GM23338 (cell line): ENCODE results near the gene MLXIPL. TPM values are rescaled to one million over a fixed set of nuclear protein-coding genes. Genes with fewer than 3 reads are reported as not detected.

ENCODE experiments used
- ATAC-seq: fragments of 200-7000 bp; cut with Tn5 transposase; 3 replicates; pipeline ENCODE4 v1.9.1; 2020
- DNase-seq: peaks from one replicate; pipeline ENCODE4 v3.0.0-alpha.2; 2015; ENCODE audit warnings: low spot score
- H2AFZ ChIP-seq: fragments of 200-600 bp; sonication (generic); 2 replicates; pipeline ENCODE4 v1.8.0; 2016; ENCODE audit warnings: antibody characterized with exemption, mild to moderate bottlenecking, moderate library complexity
- H3F3A ChIP-seq: fragments of 200-600 bp; sonication (generic); replicated peaks from 2 replicates; pipeline ENCODE4 v1.8.0; 2017; ENCODE audit warnings: antibody characterized with exemption, mixed run types, low read depth
- H3K27ac ChIP-seq: fragments of 200-600 bp; sonication (generic); 2 replicates; pipeline ENCODE4 v1.6.1; 2016; ENCODE audit warnings: low read depth
- H3K27me3 ChIP-seq: fragments of 200-600 bp; sonication (generic); 2 replicates; pipeline ENCODE4 v1.8.0; 2016; ENCODE audit warnings: mild to moderate bottlenecking, mixed run types, moderate library complexity; ENCODE audit not compliant: insufficient read depth
- H3K36me3 ChIP-seq: fragments of 200-600 bp; sonication (generic); 2 replicates; pipeline ENCODE4 v1.8.0; 2016; ENCODE audit warnings: mild to moderate bottlenecking; ENCODE audit not compliant: insufficient read depth
- H3K4me1 ChIP-seq: fragments of 200-600 bp; sonication (generic); 2 replicates; pipeline ENCODE4 v1.8.0; 2016; ENCODE audit warnings: mild to moderate bottlenecking, moderate library complexity; ENCODE audit not compliant: insufficient read depth
- H3K4me2 ChIP-seq: fragments of 200-600 bp; sonication (generic); 2 replicates; pipeline ENCODE4 v1.7.1; 2017; ENCODE audit warnings: mixed run types
- H3K4me3 ChIP-seq: fragments of 200-600 bp; sonication (generic); 2 replicates; pipeline ENCODE4 v1.6.1; 2016; ENCODE audit warnings: mixed run types
- H3K79me2 ChIP-seq: fragments of 200-600 bp; sonication (generic); replicated peaks from 2 replicates; pipeline ENCODE4 v1.8.0; 2017; ENCODE audit warnings: mild to moderate bottlenecking; ENCODE audit not compliant: insufficient read depth
- H3K9me2 ChIP-seq: fragments of 200-600 bp; sonication (generic); 2 replicates; pipeline ENCODE4 v1.8.0; 2017; ENCODE audit not compliant: insufficient read depth
- H4K20me1 ChIP-seq: fragments of 200-600 bp; sonication (generic); replicated peaks from 2 replicates; pipeline ENCODE4 v1.8.0; 2017; ENCODE audit warnings: mild to moderate bottlenecking; ENCODE audit not compliant: insufficient read depth
- H3K27ac Mint-ChIP-seq: 2 replicates; pipeline ENCODE4 v1.8.0; 2020; ENCODE audit warnings: inconsistent platforms, mild to moderate bottlenecking, moderate library complexity, mixed read lengths
- H3K27me3 Mint-ChIP-seq: 3 replicates; pipeline ENCODE4 v1.8.0; 2022; ENCODE audit warnings: low read depth, mild to moderate bottlenecking, moderate library complexity, mixed read lengths, inconsistent platforms; ENCODE audit not compliant: insufficient read depth, poor library complexity
- H3K36me3 Mint-ChIP-seq: 3 replicates; pipeline ENCODE4 v1.8.0; 2021; ENCODE audit warnings: low read depth, mild to moderate bottlenecking, inconsistent platforms, moderate library complexity, mixed read lengths
- H3K4me1 Mint-ChIP-seq: 3 replicates; pipeline ENCODE4 v1.8.0; 2020; ENCODE audit warnings: mild to moderate bottlenecking, inconsistent platforms, mixed read lengths
- H3K4me3 Mint-ChIP-seq: 3 replicates; pipeline ENCODE4 v1.8.0; 2021; ENCODE audit warnings: moderate library complexity, mild to moderate bottlenecking, inconsistent platforms, mixed read lengths
- H3K9me3 Mint-ChIP-seq: 3 replicates; pipeline ENCODE4 v1.8.0; 2020; ENCODE audit warnings: moderate library complexity, mild to moderate bottlenecking, inconsistent platforms, mixed read lengths
- CREB1 ChIP-seq: fragments of 250-450 bp; sonication (Bioruptor Pico); IDR thresholded peaks from 2 replicates; pipeline ENCODE4 v1.5.0; 2020; ENCODE audit warnings: low read depth, mild to moderate bottlenecking, moderate library complexity
- CTCF ChIP-seq, 2 experiments: fragments of 200-600 bp in 1 of 2; sonication (generic) in 1 of 2; conservative IDR thresholded peaks; 2 replicates each; pipeline versions ENCODE4 v1.5.1 to v1.6.1; 2016 to 2017; ENCODE audit warnings: antibody characterized with exemption in 2 of 2, low read depth in 2 of 2, mild to moderate bottlenecking in 2 of 2, moderate library complexity in 1 of 2
- ETS1 ChIP-seq: IDR thresholded peaks from 2 replicates; pipeline ENCODE4 v1.6.1; 2016; ENCODE audit warnings: antibody characterized with exemption
- EZH2 ChIP-seq: fragments of 200-600 bp; sonication (generic); IDR thresholded peaks from one replicate; pipeline ENCODE4 v1.8.0; 2017; ENCODE audit warnings: antibody characterized with exemption, mild to moderate bottlenecking, low read depth; ENCODE audit not compliant: unreplicated experiment
- EZH2phosphoT487 ChIP-seq: fragments of 200-600 bp; sonication (generic); IDR thresholded peaks from one replicate; pipeline ENCODE4 v1.8.1; 2018; ENCODE audit warnings: antibody characterized with exemption; ENCODE audit not compliant: unreplicated experiment
- JUNB ChIP-seq: IDR thresholded peaks from one replicate; pipeline ENCODE4 v1.6.1; 2016; ENCODE audit warnings: antibody characterized with exemption; ENCODE audit not compliant: unreplicated experiment
- NANOG ChIP-seq: IDR thresholded peaks from 2 replicates; pipeline ENCODE4 v1.6.1; 2016; ENCODE audit warnings: antibody characterized with exemption, borderline replicate concordance
- POLR2AphosphoS5 ChIP-seq: IDR thresholded peaks from 2 replicates; pipeline ENCODE4 v1.6.1; 2016; ENCODE audit warnings: antibody characterized with exemption, low read depth
- REST ChIP-seq: IDR thresholded peaks from one replicate; pipeline ENCODE4 v1.6.1; 2018; ENCODE audit warnings: antibody characterized with exemption; ENCODE audit not compliant: unreplicated experiment
- STAT1 ChIP-seq: IDR thresholded peaks from one replicate; pipeline ENCODE4 v1.6.1; 2016; ENCODE audit warnings: antibody characterized with exemption; ENCODE audit not compliant: unreplicated experiment
- ZNF114 ChIP-seq: fragments of 250-450 bp; sonication (Bioruptor Pico); IDR thresholded peaks from 2 replicates; pipeline ENCODE4 v1.5.0; 2020; ENCODE audit warnings: mild to moderate bottlenecking, moderate library complexity
- ZNF331 ChIP-seq: fragments of 250-450 bp; sonication (Bioruptor Pico); IDR thresholded peaks from 2 replicates; pipeline ENCODE4 v1.5.0; 2020; ENCODE audit warnings: low read depth, mild to moderate bottlenecking, moderate library complexity
- ZNF462 ChIP-seq: fragments of 250-450 bp; sonication (Bioruptor Pico); IDR thresholded peaks from 2 replicates; pipeline ENCODE4 v1.5.0; 2020; ENCODE audit warnings: mild to moderate bottlenecking, moderate library complexity
- polyA plus RNA-seq: library from polyadenylated mRNA; unstranded; fragments of >200 nt; fragmentation: Nextera tagmentation; extraction: Ambion mirVana; gene quantifications from 2 replicates; pipeline ENCODE4 v1.2.1, GENCODE V29; 2016
- total RNA-seq: library from RNA; depleted of rRNA; stranded (reverse); fragments of >200 nt; shearing (Covaris generic); gene quantifications from 2 replicates; pipeline ENCODE4 v1.2.3, GENCODE V29; 2014

The MLXIPL gene
- total and polyA plus RNA-seq, 2 experiments from 2014 or later, result 13.7 to 25.7 TPM

GRCh38 chr7:73652541-73652949 is 28.2 kb upstream of the MLXIPL start (continued):
- TF ChIP-seq ZNF462 (CRISPR knock-in tag), result no peak

GRCh38 chr7:73650524-73650923 is 26.2 kb upstream of the MLXIPL start:
- no peak overlapping the region for H3K4me2 ChIP-seq
- no peaks in the 10 kb centered on the region for H3F3A ChIP-seq
- TF ChIP-seq NANOG (no peak), ZNF331 (no peak), EZH2phosphoT487 (no peak), EZH2 (no peak), CREB1 (CRISPR knock-in tag) (no peak), ZNF114 (CRISPR knock-in tag) (no peak), JUNB (no peak), REST (no peak), ETS1 (no peak), POLR2AphosphoS5 (no peak), CTCF (conservative IDR thresholded peaks at IDR 0.05; ENCODE audit: low read depth in 2 of 2) (no peak), STAT1 (no peak)
- H3K27me3 Mint-ChIP-seq, result peaks cover 33% of the 10 kb centered on the region
- no peak overlapping the region for H3K27ac ChIP-seq
- H3K4me1 Mint-ChIP-seq, result peaks cover 9% of the 10 kb centered on the region
- H3K4me3 Mint-ChIP-seq, result no peak overlapping the region
- no peaks in the 10 kb centered on the region for H4K20me1 ChIP-seq
- H3K4me1 ChIP-seq, result peaks cover 11% of the 10 kb centered on the region; the same call in 1 of the 2 replicates
- DNase-seq (no peak), ATAC-seq (no peak)
- H3K36me3 Mint-ChIP-seq, result peaks cover 4% of the 10 kb centered on the region; the same call in 1 of the 3 replicates
- no peaks in the 10 kb centered on the region for H3K79me2 ChIP-seq
- no peak overlapping the region for H3K4me3 ChIP-seq
- H2AFZ ChIP-seq, result no peak overlapping the region
- H3K9me3 Mint-ChIP-seq, result peaks cover 4% of the 10 kb centered on the region; the same call in 2 of the 3 replicates
- peaks cover 42% of the 10 kb centered on the region for H3K27me3 ChIP-seq
- H3K27ac Mint-ChIP-seq, result no peak overlapping the region
- H3K36me3 ChIP-seq, result no peaks in the 10 kb centered on the region
- no peaks in the 10 kb centered on the region for H3K9me2 ChIP-seq
